Panc1 (cell line): ENCODE data around the gene PABPN1. TPM values are rescaled to one million over a fixed set of nuclear protein-coding genes. Genes with fewer than 3 reads are reported as not detected.

Experiments
- ATAC-seq: fragments of 200-7000 bp; cut with Tn5 transposase; 2 replicates; pipeline ENCODE4 v1.9.1; 2020; ENCODE audit warnings: mild to moderate bottlenecking, moderate library complexity
- BruUV-seq: library from RNA; stranded (reverse); fragments of 400-500 nt; replicated peaks from 2 replicates; lab custom pipeline; 2021; lab: Mats Ljungman, UMichigan
- CTCF ChIA-PET: fragments of 300-600 bp; sonication (Branson Sonifier 250); formaldehyde crosslinking; loops from one replicate; lab custom pipeline; 2022; ENCODE audit warnings: antibody characterized with exemption; lab: Charles Lee
- POLR2A ChIA-PET: fragments of 300-600 bp; sonication (Branson Sonifier 250); formaldehyde crosslinking; loops from one replicate; lab custom pipeline; 2022; ENCODE audit warnings: antibody characterized with exemption; lab: Charles Lee
- DNase-seq: peaks from one replicate; pipeline ENCODE4 v3.0.0-alpha.2; 2010; ENCODE audit warnings: low read depth, low spot score
- H3K27ac ChIP-seq: 2 replicates; pipeline ENCODE4 v1.5.1; 2011; ENCODE audit warnings: mild to moderate bottlenecking, low read length, inconsistent platforms
- H3K27me3 ChIP-seq: fragments of 200-500 bp; sonication (Bioruptor generic); 2 replicates; pipeline ENCODE4 v1.6.0; 2014; ENCODE audit warnings: low read length, inconsistent platforms; ENCODE audit not compliant: control insufficient read depth, insufficient read depth
- H3K36me3 ChIP-seq: fragments of 200-500 bp; sonication (Bioruptor generic); 2 replicates; pipeline ENCODE4 v1.5.1; 2014; ENCODE audit warnings: inconsistent platforms, mild to moderate bottlenecking, low read length, moderate library complexity; ENCODE audit not compliant: control insufficient read depth, insufficient read depth
- H3K4me1 ChIP-seq: 2 replicates; pipeline ENCODE4 v1.5.1; 2011; ENCODE audit warnings: inconsistent platforms, mild to moderate bottlenecking, low read length, moderate library complexity; ENCODE audit not compliant: control insufficient read depth, insufficient read depth
- H3K4me3 ChIP-seq, 2 experiments: 2 replicates each; pipeline ENCODE4 v1.5.1; 2011 to 2012; ENCODE audit warnings: low read depth in 2 of 2, low read length in 2 of 2, mild to moderate bottlenecking in 2 of 2, inconsistent platforms in 1 of 2, moderate library complexity in 1 of 2
- H3K9me3 ChIP-seq: fragments of 200-500 bp; sonication (Bioruptor generic); 2 replicates; pipeline ENCODE4 v1.5.1; 2014; ENCODE audit warnings: low read depth, mild to moderate bottlenecking, inconsistent platforms, low read length, moderate library complexity; ENCODE audit not compliant: control insufficient read depth, insufficient read depth
- POLR2AphosphoS5 ChIP-seq: IDR thresholded peaks from 2 replicates; pipeline ENCODE4 v1.6.1; 2012; ENCODE audit warnings: mild to moderate bottlenecking, low read depth, low read length, moderate library complexity
- SIN3A ChIP-seq: IDR thresholded peaks from 2 replicates; pipeline ENCODE4 v1.6.1; 2012; ENCODE audit warnings: low read depth, mild to moderate bottlenecking, low read length, moderate library complexity, borderline replicate concordance; ENCODE audit not compliant: insufficient read depth
- TCF7L2 ChIP-seq: IDR thresholded peaks from 2 replicates; pipeline ENCODE4 v1.6.1; 2011; ENCODE audit warnings: mild to moderate bottlenecking, low read depth, low read length, inconsistent platforms
- in situ Hi-C: cut with HindIII; loops from 2 replicates; pipeline ENCODE4 v1.10.0; 2016; ENCODE audit warnings: low sequenced_read_pairs, low pct_unique_long_range_greater_than_20kb
- intact Hi-C: fragments of 100-400 bp; cut with micrococcal nuclease; formaldehyde crosslinking; loops from one replicate; pipeline ENCODE4 v1.10.0; 2022; ENCODE audit not compliant: unreplicated experiment
- total RNA-seq: library from RNA; stranded (reverse); gene quantifications from one replicate; pipeline ENCODE4 v1.2.1, GENCODE V29; 2021; ENCODE audit not compliant: unreplicated experiment
- TF ChIP-seq, protein P1 (sequence below), 2 experiments: IDR thresholded peaks; 2 replicates each; pipeline ENCODE4 v1.6.1; 2011 to 2012; ENCODE audit warnings: low read depth in 2 of 2, control low read depth in 1 of 2, low read length in 1 of 2, mild to moderate bottlenecking in 1 of 2, moderate library complexity in 1 of 2; ENCODE audit not compliant: insufficient read depth in 1 of 2
- TF ChIP-seq, protein P2 (sequence below): fragments of 450-650 bp; IDR thresholded peaks from 2 replicates; pipeline ENCODE4 v1.5.1; 2017; ENCODE audit warnings: mild to moderate bottlenecking

PABPN1 gene
- total RNA-seq, 1 experiment from 2014 or later, result 159 TPM

DNA sequence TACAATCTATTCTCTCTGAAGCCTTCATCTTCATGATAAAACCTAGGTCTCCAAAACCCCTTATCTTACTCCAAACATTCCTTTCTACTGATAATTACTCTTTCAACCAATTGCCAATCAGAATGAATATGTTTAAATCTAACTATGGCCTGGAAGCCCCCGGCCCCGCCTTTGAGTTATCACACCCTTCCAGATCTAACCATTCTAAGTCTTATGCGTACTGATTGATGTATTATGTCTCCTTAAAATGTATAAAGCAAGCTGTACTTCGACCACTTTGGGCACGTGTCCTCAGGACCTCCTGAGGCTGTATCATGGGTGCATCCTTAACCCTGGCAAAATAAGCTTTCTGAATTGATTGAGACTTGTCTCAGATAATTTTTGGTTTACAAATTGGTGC is 14.4 kb downstream of the PABPN1 start:
- no peak for ATAC-seq
- in situ Hi-C loops (no loop called here), intact Hi-C loops (no loop called here)
- Histone ChIP-seq H3K9me3 (no peaks in the 10 kb centered on the region), H3K27me3 (no peaks in the 10 kb centered on the region), H3K4me3 (no peak overlapping the region), H3K27ac (no peak overlapping the region), H3K4me1 (no peaks in the 10 kb centered on the region), H3K36me3 (no peaks in the 10 kb centered on the region)
- TF ChIP-seq TCF7L2, result no peak
- TF ChIP-seq SIN3A, result no peak
- no peak for TF ChIP-seq POLR2AphosphoS5
- TF ChIP-seq, protein P1, sequence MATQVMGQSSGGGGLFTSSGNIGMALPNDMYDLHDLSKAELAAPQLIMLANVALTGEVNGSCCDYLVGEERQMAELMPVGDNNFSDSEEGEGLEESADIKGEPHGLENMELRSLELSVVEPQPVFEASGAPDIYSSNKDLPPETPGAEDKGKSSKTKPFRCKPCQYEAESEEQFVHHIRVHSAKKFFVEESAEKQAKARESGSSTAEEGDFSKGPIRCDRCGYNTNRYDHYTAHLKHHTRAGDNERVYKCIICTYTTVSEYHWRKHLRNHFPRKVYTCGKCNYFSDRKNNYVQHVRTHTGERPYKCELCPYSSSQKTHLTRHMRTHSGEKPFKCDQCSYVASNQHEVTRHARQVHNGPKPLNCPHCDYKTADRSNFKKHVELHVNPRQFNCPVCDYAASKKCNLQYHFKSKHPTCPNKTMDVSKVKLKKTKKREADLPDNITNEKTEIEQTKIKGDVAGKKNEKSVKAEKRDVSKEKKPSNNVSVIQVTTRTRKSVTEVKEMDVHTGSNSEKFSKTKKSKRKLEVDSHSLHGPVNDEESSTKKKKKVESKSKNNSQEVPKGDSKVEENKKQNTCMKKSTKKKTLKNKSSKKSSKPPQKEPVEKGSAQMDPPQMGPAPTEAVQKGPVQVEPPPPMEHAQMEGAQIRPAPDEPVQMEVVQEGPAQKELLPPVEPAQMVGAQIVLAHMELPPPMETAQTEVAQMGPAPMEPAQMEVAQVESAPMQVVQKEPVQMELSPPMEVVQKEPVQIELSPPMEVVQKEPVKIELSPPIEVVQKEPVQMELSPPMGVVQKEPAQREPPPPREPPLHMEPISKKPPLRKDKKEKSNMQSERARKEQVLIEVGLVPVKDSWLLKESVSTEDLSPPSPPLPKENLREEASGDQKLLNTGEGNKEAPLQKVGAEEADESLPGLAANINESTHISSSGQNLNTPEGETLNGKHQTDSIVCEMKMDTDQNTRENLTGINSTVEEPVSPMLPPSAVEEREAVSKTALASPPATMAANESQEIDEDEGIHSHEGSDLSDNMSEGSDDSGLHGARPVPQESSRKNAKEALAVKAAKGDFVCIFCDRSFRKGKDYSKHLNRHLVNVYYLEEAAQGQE (IDR thresholded peaks at IDR 0.05; ENCODE audit: insufficient read depth in 1 of 2, low read depth in 2 of 2, low read length in 1 of 2), result no peak
- TF ChIP-seq, protein P2, sequence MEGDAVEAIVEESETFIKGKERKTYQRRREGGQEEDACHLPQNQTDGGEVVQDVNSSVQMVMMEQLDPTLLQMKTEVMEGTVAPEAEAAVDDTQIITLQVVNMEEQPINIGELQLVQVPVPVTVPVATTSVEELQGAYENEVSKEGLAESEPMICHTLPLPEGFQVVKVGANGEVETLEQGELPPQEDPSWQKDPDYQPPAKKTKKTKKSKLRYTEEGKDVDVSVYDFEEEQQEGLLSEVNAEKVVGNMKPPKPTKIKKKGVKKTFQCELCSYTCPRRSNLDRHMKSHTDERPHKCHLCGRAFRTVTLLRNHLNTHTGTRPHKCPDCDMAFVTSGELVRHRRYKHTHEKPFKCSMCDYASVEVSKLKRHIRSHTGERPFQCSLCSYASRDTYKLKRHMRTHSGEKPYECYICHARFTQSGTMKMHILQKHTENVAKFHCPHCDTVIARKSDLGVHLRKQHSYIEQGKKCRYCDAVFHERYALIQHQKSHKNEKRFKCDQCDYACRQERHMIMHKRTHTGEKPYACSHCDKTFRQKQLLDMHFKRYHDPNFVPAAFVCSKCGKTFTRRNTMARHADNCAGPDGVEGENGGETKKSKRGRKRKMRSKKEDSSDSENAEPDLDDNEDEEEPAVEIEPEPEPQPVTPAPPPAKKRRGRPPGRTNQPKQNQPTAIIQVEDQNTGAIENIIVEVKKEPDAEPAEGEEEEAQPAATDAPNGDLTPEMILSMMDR, result no peak
- ChIA-PET POLR2A (no interaction called here), CTCF (no interaction called here)
- DNase-seq, result no peak
- BruUV-seq, result no TSS peak

DNA sequence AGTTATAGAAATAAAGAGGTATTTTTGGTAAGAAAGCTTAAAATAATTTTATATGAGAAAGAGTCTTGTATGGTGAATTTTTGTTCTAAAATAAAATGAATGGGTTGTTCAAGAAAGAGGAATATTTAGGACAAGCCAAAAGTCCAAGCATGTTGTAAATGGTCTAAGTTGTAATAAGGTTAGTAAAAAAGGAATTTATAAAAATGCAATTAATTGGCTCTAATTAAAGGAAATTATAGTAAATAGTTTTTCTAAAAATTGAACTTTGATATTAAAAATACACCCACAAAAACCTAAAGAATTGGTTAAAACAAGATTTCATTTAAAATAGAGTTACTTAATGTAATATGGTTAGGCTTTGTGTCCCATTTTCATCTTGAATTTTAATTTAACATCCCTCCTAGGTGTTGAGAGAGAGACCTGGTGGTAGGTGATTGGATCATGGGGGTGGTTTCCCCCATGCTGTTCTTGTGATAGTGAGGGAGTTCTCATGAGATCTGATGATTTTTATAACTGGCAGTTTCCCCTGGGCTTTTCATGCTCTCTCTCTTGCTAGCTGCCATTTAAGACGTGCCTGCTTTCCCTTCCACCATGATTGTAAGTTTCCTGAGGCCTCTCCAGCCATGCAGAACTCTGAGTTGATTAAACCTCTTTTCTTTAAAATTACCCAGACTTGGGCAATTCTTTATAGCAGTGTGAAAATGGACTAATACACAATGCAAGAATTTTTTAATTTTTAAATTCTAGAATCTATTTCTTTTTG is 18.4 kb downstream of the PABPN1 start:
- ChIA-PET POLR2A (no interaction called here), CTCF (no interaction called here)
- TF ChIP-seq, protein P1 (IDR thresholded peaks at IDR 0.05; ENCODE audit: insufficient read depth in 1 of 2, low read depth in 2 of 2, low read length in 1 of 2), result no peak
- TF ChIP-seq, protein P2, result no peak
- TF ChIP-seq SIN3A (no peak), TCF7L2 (no peak), POLR2AphosphoS5 (no peak)
- ATAC-seq, result no peak
- in situ Hi-C loops, result no loop called here
- H3K9me3 ChIP-seq, result no peaks in the 10 kb centered on the region
- H3K4me3 ChIP-seq, result no peak overlapping the region
- no peaks in the 10 kb centered on the region; the same call in 1 of the 2 replicates for H3K27me3 ChIP-seq
- no TSS peak for BruUV-seq
- no peaks in the 10 kb centered on the region for H3K36me3 ChIP-seq
- no peak for DNase-seq
- H3K27ac ChIP-seq, result no peak overlapping the region
- no peaks in the 10 kb centered on the region for H3K4me1 ChIP-seq
- intact Hi-C loops, result no loop called here
